ENCODE measurements around the gene TTLL7.

DNA sequence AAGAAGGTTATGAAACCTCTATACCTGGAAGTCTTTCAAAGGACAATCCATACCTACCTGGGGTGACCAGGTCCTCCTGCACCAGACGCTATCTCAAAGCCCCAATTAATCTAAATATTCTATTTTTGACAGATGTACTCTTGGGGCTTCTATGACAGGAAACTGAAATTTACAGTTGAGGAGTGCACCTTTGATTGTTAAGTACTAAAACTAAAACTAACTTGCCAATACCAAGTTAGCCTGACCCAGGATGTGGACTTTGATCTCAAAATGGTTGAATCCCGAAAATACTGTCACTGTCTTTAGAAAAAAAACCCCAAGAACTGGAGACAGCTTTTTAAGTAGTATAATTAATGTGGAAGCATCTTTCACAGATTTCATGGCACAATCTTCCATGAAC is 162.4 kb downstream of the TTLL7 start:
- TF ChIP-seq CTCF (optimal IDR thresholded peaks at IDR 0.05 in 1 of 3, IDR thresholded peaks at IDR 0.05 in 1 of 3, conservative IDR thresholded peaks at IDR 0.05 in 1 of 3; ENCODE audit: extremely low read depth in 1 of 3, insufficient read depth in 2 of 3, low read length in 3 of 3) (no peak), EZH2 (IDR thresholded peaks at IDR 0.05; ENCODE audit: low read length) (no peak)
